Fibroblast of skin of right quadriceps (primary cell): ENCODE measurements around the gene POPDC3.

Source experiments
- DNase-seq: peaks from one replicate; pipeline ENCODE4 v3.0.0-alpha.2; 2013

Gene POPDC3

DNA sequence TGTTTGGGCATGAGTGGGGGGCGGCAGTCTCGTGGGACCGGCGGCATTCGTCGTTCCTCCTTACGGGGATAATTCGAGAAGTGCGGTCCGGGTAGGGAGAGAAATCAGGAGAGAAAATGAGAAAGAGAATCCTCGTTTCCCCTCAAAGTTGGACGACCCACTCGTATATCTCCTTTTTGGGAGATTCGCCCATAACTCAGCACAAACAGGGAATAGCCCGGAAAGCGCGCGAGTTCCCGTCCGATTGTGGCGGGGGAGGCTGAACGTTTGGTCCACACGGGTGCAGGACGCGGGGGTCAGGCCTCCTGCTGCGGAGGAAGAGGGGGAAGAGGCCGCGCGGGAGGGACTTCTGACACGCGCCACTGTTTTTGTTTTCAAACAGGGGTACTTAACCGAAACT, 42.4 kb downstream of the POPDC3 start:
- peak; percentile 8 for DNase-seq

GRCh38 chr6:105136431-105137350, 43.1 kb downstream of the POPDC3 start:
- DNase-seq, result peak; percentile 60

DNA sequence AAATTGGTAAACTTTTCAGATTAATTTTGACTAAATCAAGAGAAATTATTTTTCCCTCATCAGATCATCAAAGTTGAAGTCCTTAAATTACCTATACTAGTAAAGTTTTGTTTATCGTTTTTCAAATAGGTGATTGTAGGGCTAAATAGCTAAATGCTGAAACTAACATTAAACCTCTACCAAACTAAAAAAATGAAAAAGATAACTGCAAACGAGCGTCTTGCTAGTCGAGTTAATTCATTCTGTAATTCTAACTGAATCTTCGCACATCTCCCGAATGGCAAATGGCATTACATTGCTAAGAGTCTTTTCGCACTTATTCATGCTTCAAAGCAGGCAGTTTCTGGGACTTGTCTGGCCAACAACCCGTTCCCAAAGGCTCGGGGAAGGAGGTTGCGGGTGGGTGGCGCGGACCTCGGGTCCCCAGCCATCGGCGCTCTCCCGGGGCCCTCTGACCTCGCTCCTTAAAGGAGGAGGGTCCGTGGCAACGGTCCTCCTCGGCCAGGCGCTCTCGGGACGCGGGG, 43.8 kb downstream of the POPDC3 start:
- DNase-seq, result peak; percentile 24

DNA sequence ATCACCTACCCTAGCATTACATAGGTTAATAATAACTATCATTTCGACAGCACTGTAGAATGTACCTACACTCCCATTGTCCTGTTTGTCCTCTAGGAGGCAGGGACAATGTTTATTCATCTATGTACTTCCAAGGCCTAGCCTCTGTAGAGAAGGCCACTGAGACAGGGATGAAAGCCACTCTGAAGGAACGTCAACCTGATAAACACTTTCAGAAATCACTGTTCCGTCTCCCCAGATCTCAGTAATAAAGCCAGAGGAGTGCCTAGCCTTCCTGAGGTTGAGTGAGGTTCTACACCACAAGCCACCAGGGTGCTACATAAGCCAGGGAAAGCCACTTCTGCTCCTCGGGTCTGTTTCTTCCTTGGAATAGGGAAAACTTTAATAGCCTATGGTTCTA, 44.8 kb downstream of the POPDC3 start:
- DNase-seq, result peak; percentile 29

DNA sequence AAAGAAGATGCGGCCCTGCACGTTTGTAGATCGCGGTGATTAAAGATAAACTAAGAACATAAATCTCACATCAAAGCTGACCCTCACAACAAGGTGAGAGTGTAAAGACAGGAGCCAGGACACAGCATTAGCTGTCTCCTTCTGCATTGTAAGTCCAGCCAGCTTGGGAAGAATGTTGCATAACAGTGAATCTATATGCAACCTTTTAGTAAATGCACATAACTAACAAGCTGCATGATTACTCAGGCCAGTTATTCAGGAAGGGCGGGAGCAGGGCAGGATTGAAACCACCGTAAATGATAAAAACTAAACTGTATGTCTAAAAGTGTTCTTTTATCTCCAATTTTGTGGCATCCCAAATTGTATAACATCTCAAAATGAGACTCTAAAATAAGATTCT, 57.1 kb downstream of the POPDC3 start:
- DNase-seq, result no peak

GRCh38 chr6:105121981-105122380, 57.8 kb downstream of the POPDC3 start:
- DNase-seq, result no peak

GRCh38 chr6:105120570-105120969, 59.2 kb downstream of the POPDC3 start:
- DNase-seq, result peak; percentile 3

- no peak for DNase-seq
Observed at GRCh38 chr6:105116150-105116549, 63.7 kb downstream of the POPDC3 start.

DNA sequence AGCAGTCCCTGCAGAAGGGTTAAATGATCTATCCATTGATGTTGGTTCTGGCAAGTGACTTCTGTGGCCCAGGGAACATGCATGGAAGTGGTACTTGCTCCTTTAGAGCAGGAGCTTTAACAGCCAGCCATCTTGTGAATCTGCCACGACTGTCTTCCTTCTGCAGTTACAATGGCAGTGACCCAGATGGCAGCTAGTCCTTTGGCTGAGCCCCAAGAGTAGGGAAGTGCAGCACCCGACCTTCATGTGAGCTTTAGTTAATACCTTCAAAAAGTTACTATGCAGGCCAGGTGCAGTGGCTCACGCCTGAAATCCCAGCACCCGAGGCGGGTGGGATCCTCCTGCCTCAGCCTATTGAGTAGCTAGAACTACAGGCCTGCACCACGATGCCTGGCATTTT, 66.4 kb downstream of the POPDC3 start:
- no peak for DNase-seq

DNA sequence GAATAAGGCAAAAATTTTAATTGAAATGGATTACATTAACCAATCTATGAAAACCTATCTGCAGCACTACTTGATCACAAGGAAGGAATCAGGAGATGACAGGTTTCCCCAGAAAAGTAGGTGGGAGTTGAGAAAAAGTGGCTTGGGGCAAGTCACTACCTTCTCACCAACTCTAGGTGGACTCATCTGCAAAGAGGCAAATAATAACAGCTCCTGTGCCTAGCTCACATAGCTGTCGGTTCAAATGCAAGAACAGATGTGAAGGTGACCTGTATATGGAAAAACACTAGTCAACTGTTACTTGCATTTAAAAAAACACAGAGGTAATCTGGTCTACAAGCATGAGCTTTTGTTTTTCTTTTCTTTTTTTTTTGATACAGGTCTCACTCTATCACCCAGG, 67.2 kb downstream of the POPDC3 start:
- no peak for DNase-seq

- no peak for DNase-seq
Observed at GRCh38 chr6:105111871-105112270, 67.9 kb downstream of the POPDC3 start.

DNA sequence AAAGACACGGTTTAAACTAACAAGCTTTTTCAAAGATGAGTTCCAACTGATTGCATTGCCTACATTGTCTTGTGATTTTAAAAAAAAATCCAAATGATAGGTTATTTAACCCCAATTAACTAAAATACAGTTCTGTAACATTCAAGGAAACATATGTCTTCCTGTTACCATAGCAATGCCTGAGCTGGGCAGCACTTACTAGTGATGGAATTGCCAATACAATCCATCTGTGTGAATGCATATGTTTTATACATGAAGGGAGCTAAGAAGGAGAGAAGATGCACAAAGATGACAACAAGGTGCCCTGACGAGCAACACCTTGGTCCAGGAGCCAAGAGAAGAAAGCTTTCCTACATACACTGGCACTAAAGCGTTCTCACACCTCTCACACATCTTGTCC, 68.7 kb downstream of the POPDC3 start:
- DNase-seq, result no peak

DNA sequence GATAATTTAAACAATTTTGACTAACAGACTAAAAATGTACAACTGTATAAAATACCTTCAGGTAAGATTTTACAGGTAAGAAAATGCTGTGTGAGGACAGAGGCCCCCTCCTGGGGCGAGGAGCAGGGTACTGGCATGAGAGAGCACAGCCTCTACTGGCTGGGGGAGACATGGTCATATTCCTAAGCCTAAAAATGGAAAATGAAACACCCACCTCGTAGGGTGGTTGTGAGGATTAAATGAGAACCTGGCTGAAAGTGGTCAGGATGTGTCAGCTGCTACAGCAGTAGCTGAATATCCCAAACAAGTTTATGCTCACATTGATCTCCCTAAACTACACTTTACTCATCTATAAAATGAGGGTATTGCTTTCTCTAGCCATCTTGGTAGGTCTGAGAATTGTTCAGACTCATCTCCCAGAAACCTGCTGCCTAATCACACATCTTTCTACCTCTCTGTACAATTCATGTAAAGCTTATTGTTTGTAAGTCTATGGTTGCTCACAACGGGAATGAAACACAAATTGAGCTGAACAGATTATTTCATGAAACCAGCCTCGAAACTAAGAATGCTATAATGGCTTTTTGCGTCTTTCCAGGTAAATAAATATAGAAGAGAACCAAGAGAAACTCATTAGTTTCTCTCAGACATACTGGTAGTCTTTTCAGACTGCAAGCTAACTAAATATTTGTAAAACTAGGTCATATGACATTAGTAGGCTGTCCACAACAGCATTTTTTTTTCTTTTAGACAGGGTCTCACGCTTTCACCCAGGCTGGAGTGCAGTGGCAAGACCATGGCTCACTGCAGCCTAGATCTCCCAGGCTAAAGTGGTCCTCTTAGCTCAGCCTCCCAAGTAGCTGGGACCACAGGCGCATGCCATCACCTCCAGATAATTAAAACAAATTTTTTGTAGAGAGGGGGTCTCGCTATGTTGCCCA, 69.6 kb downstream of the POPDC3 start:
- no peak for DNase-seq

DNA sequence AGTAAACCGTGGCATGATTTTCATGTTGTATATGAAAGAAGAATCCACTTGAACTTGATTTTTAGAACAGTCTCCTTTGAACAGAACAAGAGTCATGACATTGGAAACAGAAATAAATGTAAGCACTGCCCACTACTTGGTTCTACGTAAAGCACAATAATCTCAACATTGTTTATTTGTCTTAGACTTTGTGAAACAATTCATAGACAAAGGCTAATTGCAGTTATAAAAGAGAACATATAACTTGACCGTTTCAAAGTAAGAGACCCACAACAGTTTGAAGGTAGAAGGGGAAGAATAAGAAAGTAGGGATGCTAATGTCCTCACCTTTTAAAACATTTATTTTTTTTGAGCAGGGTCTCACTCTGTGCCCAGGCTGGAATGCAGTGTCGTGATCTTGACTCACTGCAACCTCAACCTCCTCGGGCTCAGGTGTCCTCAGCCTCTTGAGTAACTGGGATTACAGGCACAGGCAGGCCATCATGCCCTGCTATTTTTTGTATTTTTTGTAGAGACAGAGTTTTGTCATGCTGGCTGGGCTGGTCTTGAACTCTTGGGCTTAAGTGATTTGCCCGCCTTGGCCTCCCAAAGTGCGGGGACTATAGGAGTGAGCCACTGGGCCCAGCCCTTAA, 71.1 kb downstream of the POPDC3 start:
- DNase-seq, result no peak
